ENCODE results near the gene TBC1D22A. TPM values are rescaled to one million over a fixed set of nuclear protein-coding genes. Genes with fewer than 3 reads are reported as not detected.

TBC1D22A gene
- polyA plus RNA-seq, 1 of the 3 experiments (the other 2 are of a cell fraction), result 16.5 TPM

GRCh38 chr22:47209040-47209514, 446.6 kb downstream of the TBC1D22A start (continued):
- no peak for TF ChIP-seq TEAD4 (IDR thresholded peaks at IDR 0.05; ENCODE audit: borderline replicate concordance, insufficient read depth)
- no peak for TF ChIP-seq EP300 (IDR thresholded peaks at IDR 0.05; ENCODE audit: borderline replicate concordance in 1 of 2, low read depth in 1 of 2, low read length in 1 of 2)
- TF ChIP-seq MEF2A (IDR thresholded peaks at IDR 0.05; ENCODE audit: borderline replicate concordance, low read depth), result no peak
- TF ChIP-seq EZH2phosphoT487 (IDR thresholded peaks at IDR 0.05; ENCODE audit: borderline replicate concordance, low read depth), result no peak
- TF ChIP-seq RCOR1 (IDR thresholded peaks at IDR 0.05; ENCODE audit: low read length), result no peak
- TF ChIP-seq CTCF (IDR thresholded peaks at IDR 0.05), result no peak
- no peak for TF ChIP-seq NRF1 (IDR thresholded peaks at IDR 0.05; ENCODE audit: low read depth, low read length)
- TF ChIP-seq RXRA (IDR thresholded peaks at IDR 0.05; ENCODE audit: borderline replicate concordance, low read depth), result no peak

- H3K9me3 ChIP-seq, result no peaks in the 10 kb centered on the region
- ChIA-PET POLR2A (no interaction called here), CTCF (no interaction called here)
- H4K20me1 ChIP-seq (ENCODE audit: insufficient read depth), result no peaks in the 10 kb centered on the region
- H3K9me2 ChIP-seq, result no peaks in the 10 kb centered on the region
- no peaks in the 10 kb centered on the region for H3K4me1 ChIP-seq (ENCODE audit: control insufficient read depth in 1 of 2, insufficient read depth in 2 of 2, low read depth in 1 of 2, low read length in 1 of 2)
- no peaks in the 10 kb centered on the region for H3K79me2 ChIP-seq (ENCODE audit: insufficient read depth)
- no peak for DNase-seq
- no peak overlapping the region for H3K4me2 ChIP-seq
- no peaks in the 10 kb centered on the region for H3K27me3 ChIP-seq (ENCODE audit: insufficient read depth)
- H3K4me3 ChIP-seq (ENCODE audit: low read depth in 2 of 2, low read length in 1 of 2), result no peak overlapping the region
- H3K36me3 ChIP-seq (replicated peaks in 1 of 2; ENCODE audit: control insufficient read depth in 1 of 2, insufficient read depth in 2 of 2, low read length in 1 of 2), result no peaks in the 10 kb centered on the region
- H3F3A ChIP-seq (replicated peaks; ENCODE audit: insufficient read depth), result no peaks in the 10 kb centered on the region
- no peak overlapping the region for H2AFZ ChIP-seq (ENCODE audit: low read depth)
- TF ChIP-seq MXI1 (IDR thresholded peaks at IDR 0.05; ENCODE audit: low read depth, low read length), result no peak
- no peak for TF ChIP-seq CHD2 (IDR thresholded peaks at IDR 0.05; ENCODE audit: low read length, partially characterized antibody)
- TF ChIP-seq TAF1 (IDR thresholded peaks at IDR 0.05; ENCODE audit: borderline replicate concordance, low read depth, low read length), result no peak
- no peak for TF ChIP-seq USF1 (IDR thresholded peaks at IDR 0.05; ENCODE audit: borderline replicate concordance, low read depth)
- TF ChIP-seq REST (IDR thresholded peaks at IDR 0.05; ENCODE audit: low read depth, low read length), result no peak
- TF ChIP-seq EP300 (IDR thresholded peaks at IDR 0.05; ENCODE audit: borderline replicate concordance in 1 of 2, low read depth in 1 of 2, low read length in 1 of 2), result no peak
- no peak for TF ChIP-seq ELF1 (IDR thresholded peaks at IDR 0.05)
- no peak for TF ChIP-seq GATA2 (CRISPR knock-in tag; IDR thresholded peaks at IDR 0.05)
- TF ChIP-seq SMC3 (IDR thresholded peaks at IDR 0.05; ENCODE audit: low read depth, low read length), result no peak
- no peak for TF ChIP-seq NFIC (IDR thresholded peaks at IDR 0.05; ENCODE audit: borderline replicate concordance)
- TF ChIP-seq FOSL2 (IDR thresholded peaks at IDR 0.05; ENCODE audit: borderline replicate concordance, low read depth), result no peak
- TF ChIP-seq POLR2AphosphoS5 (IDR thresholded peaks at IDR 0.05; ENCODE audit: low read depth, low read length), result no peak
- TF ChIP-seq RAD21 (IDR thresholded peaks at IDR 0.05; ENCODE audit: low read length), result no peak
- no peak for TF ChIP-seq USF2 (IDR thresholded peaks at IDR 0.05; ENCODE audit: borderline replicate concordance, low read depth, low read length)
- no peak overlapping the region for H3K27ac ChIP-seq (ENCODE audit: low read depth in 2 of 2, low read length in 1 of 2)
- WGBS (ENCODE audit: low lambda C conversion rate), result 36% methylated on average over 3 of the region's 13 CpGs
- no peak overlapping the region for H3K9ac ChIP-seq
Observed at GRCh38 chr22:47209547-47210023, 447.1 kb downstream of the TBC1D22A start.
